Measurements from ENCODE around the gene BTBD17.

BTBD17 gene

DNA sequence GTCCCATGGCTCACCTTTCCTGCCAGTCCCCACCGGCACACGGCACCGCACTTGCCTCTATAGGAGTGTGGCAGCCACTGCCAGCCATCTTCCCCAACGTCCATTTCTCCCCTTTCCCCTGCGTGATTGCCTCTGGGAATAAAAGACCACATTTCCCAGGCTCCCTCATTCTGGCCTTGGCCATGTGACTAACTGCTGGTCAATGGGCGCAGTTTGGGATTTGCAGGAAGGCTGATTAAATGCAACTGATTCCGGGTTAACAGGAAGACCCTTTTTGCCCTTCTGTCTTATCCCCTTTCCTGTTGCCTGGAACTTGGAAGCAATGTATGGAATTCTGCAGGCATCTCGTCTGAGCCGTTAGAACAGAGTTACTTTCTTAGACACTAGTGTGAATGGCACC is 3.0 kb downstream of the BTBD17 start:
- Histone ChIP-seq H3K27me3 (ENCODE audit: control insufficient read depth, insufficient read depth, low read length) (no peaks in the 10 kb centered on the region), H3K27ac (no peak overlapping the region), H3K4me1 (no peaks in the 10 kb centered on the region)

DNA sequence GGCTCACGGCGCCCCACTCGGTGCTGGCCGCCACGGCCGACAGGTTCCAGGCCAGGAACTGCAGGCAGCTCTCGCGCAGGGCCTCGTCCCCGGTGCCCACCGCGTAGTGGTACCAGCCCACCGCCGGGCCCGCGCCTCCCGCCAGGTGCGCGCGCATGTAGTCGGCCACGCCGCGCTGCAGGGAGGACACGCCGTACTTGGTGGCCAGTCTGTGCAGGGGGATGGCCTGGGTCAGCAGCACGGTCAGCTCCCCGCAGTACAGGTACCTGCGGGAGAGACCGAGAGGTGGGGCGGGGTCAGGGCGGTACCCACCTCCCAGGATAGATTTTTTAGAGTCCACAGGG is 4.2 kb downstream of the BTBD17 start:
- H3K9ac ChIP-seq: no peak overlapping the region
- H3K27me3 ChIP-seq (ENCODE audit: control insufficient read depth, insufficient read depth, low read length): no peaks in the 10 kb centered on the region
- peak overlapping the region; percentile 62 for H3K4me2 ChIP-seq (ENCODE audit: low read length)
- no peaks in the 10 kb centered on the region for H3K36me3 ChIP-seq (ENCODE audit: control insufficient read depth, insufficient read depth, low read length)
- TF ChIP-seq, protein P1, sequence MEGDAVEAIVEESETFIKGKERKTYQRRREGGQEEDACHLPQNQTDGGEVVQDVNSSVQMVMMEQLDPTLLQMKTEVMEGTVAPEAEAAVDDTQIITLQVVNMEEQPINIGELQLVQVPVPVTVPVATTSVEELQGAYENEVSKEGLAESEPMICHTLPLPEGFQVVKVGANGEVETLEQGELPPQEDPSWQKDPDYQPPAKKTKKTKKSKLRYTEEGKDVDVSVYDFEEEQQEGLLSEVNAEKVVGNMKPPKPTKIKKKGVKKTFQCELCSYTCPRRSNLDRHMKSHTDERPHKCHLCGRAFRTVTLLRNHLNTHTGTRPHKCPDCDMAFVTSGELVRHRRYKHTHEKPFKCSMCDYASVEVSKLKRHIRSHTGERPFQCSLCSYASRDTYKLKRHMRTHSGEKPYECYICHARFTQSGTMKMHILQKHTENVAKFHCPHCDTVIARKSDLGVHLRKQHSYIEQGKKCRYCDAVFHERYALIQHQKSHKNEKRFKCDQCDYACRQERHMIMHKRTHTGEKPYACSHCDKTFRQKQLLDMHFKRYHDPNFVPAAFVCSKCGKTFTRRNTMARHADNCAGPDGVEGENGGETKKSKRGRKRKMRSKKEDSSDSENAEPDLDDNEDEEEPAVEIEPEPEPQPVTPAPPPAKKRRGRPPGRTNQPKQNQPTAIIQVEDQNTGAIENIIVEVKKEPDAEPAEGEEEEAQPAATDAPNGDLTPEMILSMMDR (IDR thresholded peaks at IDR 0.05): no peak
- H3K27ac ChIP-seq: no peak overlapping the region
- no peaks in the 10 kb centered on the region for H3K79me2 ChIP-seq
- no peaks in the 10 kb centered on the region for H3K9me3 ChIP-seq (ENCODE audit: control insufficient read depth, low read length)
- H3K4me3 ChIP-seq (ENCODE audit: low read depth, low read length): peak overlapping the region; percentile 5
- peak overlapping the region; percentile 73 for H2AFZ ChIP-seq
- no peaks in the 10 kb centered on the region for H3K4me1 ChIP-seq

More for the DNA sequence above, 3.0 kb downstream of the BTBD17 start:
- TF ChIP-seq, protein P1 (IDR thresholded peaks at IDR 0.05): no peak
- H3K4me2 ChIP-seq (ENCODE audit: low read length): no peak overlapping the region
- H3K4me3 ChIP-seq (ENCODE audit: low read depth, low read length): no peak overlapping the region
- no peaks in the 10 kb centered on the region for H3K36me3 ChIP-seq (ENCODE audit: control insufficient read depth, insufficient read depth, low read length)
- no peak overlapping the region for H2AFZ ChIP-seq
- no peaks in the 10 kb centered on the region for H3K9me3 ChIP-seq (ENCODE audit: control insufficient read depth, low read length)
- H3K79me2 ChIP-seq: no peaks in the 10 kb centered on the region
- no peak overlapping the region for H3K9ac ChIP-seq

DNA sequence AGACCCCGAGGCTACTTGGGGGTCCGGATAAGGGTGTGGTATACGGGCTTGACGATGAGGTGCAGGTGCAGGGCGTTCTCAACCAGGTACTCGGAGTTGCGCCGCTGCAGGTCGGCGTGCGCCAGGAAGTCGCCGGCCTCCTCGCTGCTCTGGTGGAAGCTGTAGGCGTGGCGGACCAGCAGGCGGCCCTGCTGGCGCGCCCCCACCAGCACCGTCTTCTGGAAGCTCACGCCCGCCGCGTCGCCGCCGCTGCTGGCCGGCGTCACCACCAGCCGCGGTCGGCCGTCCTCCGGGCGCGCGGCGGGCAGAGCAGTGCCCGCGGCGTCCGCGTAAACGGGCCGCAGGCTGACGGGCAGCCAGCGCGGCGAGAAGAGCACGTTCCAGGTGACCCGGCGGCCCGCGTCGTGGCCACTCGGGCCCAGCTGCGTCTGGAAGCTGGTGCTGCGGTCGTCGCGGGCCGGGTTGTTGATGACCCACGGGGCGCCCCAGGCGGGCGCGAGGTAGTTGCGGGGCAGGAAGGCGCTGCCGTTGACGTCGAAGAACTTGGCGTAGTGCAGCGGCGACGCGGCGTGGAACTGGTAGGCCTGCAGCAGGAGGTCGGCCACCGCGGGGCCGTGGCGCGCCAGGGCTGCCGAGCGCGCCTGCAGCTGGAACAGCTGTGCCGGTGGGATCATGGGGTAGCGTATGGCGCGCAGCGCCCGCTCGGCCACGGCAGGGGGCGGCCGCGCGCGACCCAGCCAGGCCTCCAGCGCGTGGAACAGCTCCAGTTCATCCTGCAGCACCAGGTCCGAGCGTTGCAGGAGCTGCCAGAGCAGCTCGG is 4.8 kb downstream of the BTBD17 start:
- no peaks in the 10 kb centered on the region for H3K36me3 ChIP-seq (ENCODE audit: control insufficient read depth, insufficient read depth, low read length)
- H3K4me1 ChIP-seq: no peaks in the 10 kb centered on the region
- H3K9me3 ChIP-seq (ENCODE audit: control insufficient read depth, low read length): no peaks in the 10 kb centered on the region
- H3K27ac ChIP-seq: no peak overlapping the region
- H3K4me3 ChIP-seq (ENCODE audit: low read depth, low read length): peak overlapping the region; percentile 5
- TF ChIP-seq, protein P1 (IDR thresholded peaks at IDR 0.05): no peak
- no peaks in the 10 kb centered on the region for H3K27me3 ChIP-seq (ENCODE audit: control insufficient read depth, insufficient read depth, low read length)
- H3K9ac ChIP-seq: no peak overlapping the region
- H3K79me2 ChIP-seq: no peaks in the 10 kb centered on the region
- peak overlapping the region; percentile 73 for H2AFZ ChIP-seq
- peak overlapping the region; percentile 62 for H3K4me2 ChIP-seq (ENCODE audit: low read length)

DNA sequence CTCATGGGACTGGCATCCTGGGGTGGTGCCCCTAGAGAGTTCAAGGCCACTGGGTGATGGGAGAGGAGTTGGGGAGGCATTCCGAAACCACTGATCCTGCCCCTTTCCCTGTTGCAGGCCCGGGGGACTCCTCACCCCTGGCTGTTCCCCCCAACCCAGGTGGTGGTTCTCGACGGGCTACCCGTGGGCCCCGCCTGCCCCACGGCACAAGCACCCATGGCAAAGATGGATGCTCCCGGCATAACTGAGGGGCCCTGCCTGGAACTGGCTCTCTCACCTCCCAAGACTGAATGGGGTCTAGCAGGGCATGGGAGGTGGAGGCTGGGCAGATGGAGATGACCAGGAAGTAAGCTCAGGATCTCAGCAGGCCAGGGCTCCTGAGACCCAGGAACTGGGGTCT is 6.6 kb downstream of the BTBD17 start:
- Histone ChIP-seq H3K4me2 (ENCODE audit: low read length) (no peak overlapping the region), H3K4me3 (ENCODE audit: low read depth, low read length) (no peak overlapping the region), H3K27me3 (ENCODE audit: control insufficient read depth, insufficient read depth, low read length) (no peaks in the 10 kb centered on the region), H3K36me3 (ENCODE audit: control insufficient read depth, insufficient read depth, low read length) (no peaks in the 10 kb centered on the region), H3K9me3 (ENCODE audit: control insufficient read depth, low read length) (no peaks in the 10 kb centered on the region), H2AFZ (no peak overlapping the region), H3K27ac (no peak overlapping the region), H3K79me2 (no peaks in the 10 kb centered on the region), H3K4me1 (no peaks in the 10 kb centered on the region), H3K9ac (no peak overlapping the region)
- TF ChIP-seq, protein P1 (IDR thresholded peaks at IDR 0.05): no peak

DNA sequence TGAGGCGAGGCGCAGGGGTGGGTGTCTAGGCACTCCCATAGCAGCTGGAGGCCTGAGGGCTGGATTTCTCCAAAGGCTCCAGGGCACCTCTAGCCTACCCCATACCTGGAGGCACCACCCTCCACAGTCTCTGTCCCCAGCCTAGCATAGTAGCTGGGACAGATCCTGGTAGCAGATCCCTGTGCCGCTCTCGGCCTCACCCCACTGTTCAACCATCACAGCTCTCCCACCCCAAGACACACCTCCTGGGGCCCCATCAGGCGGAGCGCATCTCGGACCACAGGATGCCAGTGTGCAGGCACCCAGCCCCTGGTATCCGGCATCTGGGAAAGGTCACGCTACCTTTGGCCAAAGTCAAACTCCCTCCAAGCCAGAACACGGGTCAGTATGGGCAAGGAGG is 7.1 kb downstream of the BTBD17 start:
- H2AFZ ChIP-seq: no peak overlapping the region
- TF ChIP-seq, protein P1 (IDR thresholded peaks at IDR 0.05): no peak
- H3K36me3 ChIP-seq (ENCODE audit: control insufficient read depth, insufficient read depth, low read length): no peaks in the 10 kb centered on the region
- H3K79me2 ChIP-seq: no peaks in the 10 kb centered on the region
- H3K27ac ChIP-seq: no peak overlapping the region
- H3K4me2 ChIP-seq (ENCODE audit: low read length): no peak overlapping the region
- H3K4me3 ChIP-seq (ENCODE audit: low read depth, low read length): no peak overlapping the region
- H3K9ac ChIP-seq: no peak overlapping the region
- no peaks in the 10 kb centered on the region for H3K27me3 ChIP-seq (ENCODE audit: control insufficient read depth, insufficient read depth, low read length)
- no peaks in the 10 kb centered on the region for H3K4me1 ChIP-seq
- no peaks in the 10 kb centered on the region for H3K9me3 ChIP-seq (ENCODE audit: control insufficient read depth, low read length)

Data from parathyroid adenoma (tissue), 2 donors.